Muscle of back (tissue), 13 donors: Measurements from ENCODE around the gene CD244. TPM values are rescaled to one million over a fixed set of nuclear protein-coding genes. Genes with fewer than 3 reads are reported as not detected.
"Not testable (repeated sequence)": the region's sequence is repeated elsewhere in the genome, so short reads cannot be mapped to it uniquely, and the experiment has no call there.

Source experiments
- DNase-seq, 3 donors: peaks; one replicate each; pipeline versions ENCODE4 v3.0.0 to v3.0.0-alpha.2; 2013
- long read RNA-seq, 9 donors: transcript quantifications; one replicate each; lab custom pipeline, GENCODE V29; 2026
- polyA plus RNA-seq, 10 donors: library from polyadenylated mRNA; unstranded; fragments of 120-200 nt; gene quantifications; one replicate each; pipeline ENCODE4 v1.2.1, GENCODE V29; 2013; ENCODE audit not compliant: insufficient read length in 10 of 10

CD244 gene
- under 1 TPM; 0.07 to 0.62 (median 0.34) TPM for polyA plus RNA-seq
- long read RNA-seq, donor 1, result 0 reads
- long read RNA-seq, donor 2, partial matches to known transcripts, result 0 of 1 reads
- long read RNA-seq, donor 2, other reads (novel, unspliced or antisense), result 0 of 1 reads
- long read RNA-seq, donor 3, result 0 reads
- long read RNA-seq, donor 4, result 0 reads
- long read RNA-seq, donor 5, result 0 reads
- long read RNA-seq, donor 6, result 0 reads
- long read RNA-seq, donor 7, result 0 reads
- long read RNA-seq, donor 8, result 0 reads
- long read RNA-seq, donor 9, result 0 reads

- DNase-seq, result no peak
Observed at GRCh38 chr1:160862203-160863060, at the start of gene CD244. Gene CD244, minus strand, starts transcription at chr1:160862887. Its CDS starts 210 bp downstream, at chr1:160862677.

- no peak for DNase-seq
Observed at GRCh38 chr1:160911925-160912324, 49.2 kb upstream of the CD244 start.

- no peak for DNase-seq
Observed at GRCh38 chr1:160911441-160911840, 48.8 kb upstream of the CD244 start.

- DNase-seq, result no peak
Observed at GRCh38 chr1:160910170-160910750, 47.6 kb upstream of the CD244 start.

GRCh38 chr1:160907976-160908375 is 45.3 kb upstream of the CD244 start:
- no peak for DNase-seq

GRCh38 chr1:160905617-160905989 is 42.9 kb upstream of the CD244 start:
- no peak for DNase-seq

GRCh38 chr1:160904783-160905616 is 42.3 kb upstream of the CD244 start:
- no peak for DNase-seq

GRCh38 chr1:160902251-160902650 is 39.6 kb upstream of the CD244 start:
- DNase-seq, result not testable (repeated sequence)

GRCh38 chr1:160901768-160902167 is 39.1 kb upstream of the CD244 start:
- DNase-seq, result no peak

- not testable (repeated sequence) for DNase-seq
Observed at GRCh38 chr1:160900683-160901082, 38.0 kb upstream of the CD244 start.

- DNase-seq, result not testable (repeated sequence)
Observed at GRCh38 chr1:160894368-160895135, 31.9 kb upstream of the CD244 start.

GRCh38 chr1:160891474-160891873 is 28.8 kb upstream of the CD244 start:
- DNase-seq, result no peak

GRCh38 chr1:160888926-160889325 is 26.2 kb upstream of the CD244 start:
- DNase-seq, result no peak

GRCh38 chr1:160887071-160887470 is 24.4 kb upstream of the CD244 start:
- DNase-seq, result no peak

GRCh38 chr1:160885042-160885441 is 22.4 kb upstream of the CD244 start, which contains the start of gene ITLN1:
Gene ITLN1, minus strand, starts transcription at chr1:160885180. Its CDS starts 303 bp downstream, at chr1:160884877.
- DNase-seq, result no peak

- no peak for DNase-seq
Observed at GRCh38 chr1:160884579-160884978, 21.9 kb upstream of the CD244 start.

GRCh38 chr1:160883581-160884513 is 21.2 kb upstream of the CD244 start:
- no peak for DNase-seq

GRCh38 chr1:160882582-160882981 is 19.9 kb upstream of the CD244 start:
- no peak for DNase-seq

- DNase-seq, result not testable (repeated sequence)
Observed at GRCh38 chr1:160881264-160881663, 18.6 kb upstream of the CD244 start.

- no peak for DNase-seq
Observed at GRCh38 chr1:160880216-160880615, 17.5 kb upstream of the CD244 start.
